B cell (primary cell): ENCODE measurements around the gene ZNF638.

Source experiments
- CTCF ChIP-seq: fragments of 200-600 bp; IDR thresholded peaks from one replicate; pipeline ENCODE4 v1.8.0; 2022; ENCODE audit warnings: antibody characterized with exemption, mild to moderate bottlenecking
- EZH2 ChIP-seq: IDR thresholded peaks from 2 replicates; pipeline ENCODE4 v1.6.1; 2012; ENCODE audit warnings: borderline replicate concordance, low read depth, mild to moderate bottlenecking, moderate library complexity, low read length; ENCODE audit not compliant: insufficient read depth, poor library complexity, severe bottlenecking

- TF ChIP-seq EZH2 (no peak), CTCF (no peak)
Measured at GRCh38 chr2:71463342-71463654, 131.7 kb downstream of the ZNF638 start.
